Kidney (tissue), 14 donors: ENCODE results near the gene VPS37D. TPM values are rescaled to one million over a fixed set of nuclear protein-coding genes. Genes with fewer than 3 reads are reported as not detected.

Experiments used
- DNase-seq, 5 donors: peaks; one replicate each; pipeline ENCODE4 v3.0.0-alpha.2; 2013 to 2020
- FAIRE-seq: peaks from 2 replicates; lab custom pipeline; 2012; peaks lifted over from hg19 to GRCh38; lab: Jason Lieb, UNC
- H3K27ac ChIP-seq, 2 donors: one replicate each; pipeline ENCODE4 v1.7.0; 2013; ENCODE audit warnings: low read depth in 2 of 2, low read length in 2 of 2, inconsistent platforms in 1 of 2
- H3K27me3 ChIP-seq: one replicate; pipeline ENCODE4 v1.7.1; 2013; ENCODE audit warnings: low read length, inconsistent platforms; ENCODE audit not compliant: control insufficient read depth, insufficient read depth
- H3K36me3 ChIP-seq, 3 donors: one replicate each; pipeline versions ENCODE4 v1.7.0 to v1.7.1; 2013; ENCODE audit warnings: low read length in 3 of 3, control low read depth in 1 of 3, inconsistent platforms in 1 of 3; ENCODE audit not compliant: insufficient read depth in 3 of 3, control insufficient read depth in 2 of 3
- H3K4me1 ChIP-seq, 3 donors: one replicate each; pipeline versions ENCODE4 v1.7.0 to v1.7.1; 2013; ENCODE audit warnings: low read length in 3 of 3, inconsistent platforms in 1 of 3, low read depth in 1 of 3; ENCODE audit not compliant: control insufficient read depth in 2 of 3, insufficient read depth in 2 of 3
- H3K4me3 ChIP-seq, 3 donors: one replicate each; pipeline versions ENCODE4 v1.7.0 to v1.8.1; 2013; ENCODE audit warnings: low read length in 3 of 3, control low read depth in 1 of 3, inconsistent platforms in 1 of 3
- H3K9ac ChIP-seq, 3 donors: one replicate each; pipeline versions ENCODE4 v1.7.0 to v1.7.1; 2013; ENCODE audit warnings: low read length in 3 of 3, control low read depth in 1 of 3, inconsistent platforms in 1 of 3
- H3K9me3 ChIP-seq, 3 donors: one replicate each; pipeline versions ENCODE4 v1.7.0 to v1.7.1; 2013; ENCODE audit warnings: low read length in 3 of 3, control low read depth in 1 of 3, inconsistent platforms in 1 of 3; ENCODE audit not compliant: control insufficient read depth in 2 of 3, insufficient read depth in 1 of 3
- CTCF ChIP-seq: IDR thresholded peaks from 3 replicates; pipeline ENCODE4 v1.5.1; 2012; ENCODE audit warnings: mild to moderate bottlenecking, moderate library complexity, borderline replicate concordance; ENCODE audit not compliant: insufficient read depth; ENCODE audit errors: extremely low read depth
- intact Hi-C: fragments of 100-400 bp; cut with DNase I; formaldehyde crosslinking; loops from one replicate; pipeline ENCODE4 v1.11.1; 2022
- polyA plus RNA-seq: library from polyadenylated mRNA; stranded (reverse); fragments of 350-450 nt; fragmentation: Illumina TruSeq; extraction: RNeasy Lipid Tissue Mini Kit (QIAGEN cat#74804); gene quantifications from one replicate; pipeline ENCODE4 v1.2.3, GENCODE V29; 2014; ENCODE audit warnings: low read depth, low replicate concordance; ENCODE audit not compliant: insufficient read depth
- total RNA-seq: library from RNA; stranded (reverse); fragmentation: NEBNext Ultra II Directional; extraction: Animal tissue kit (Norgen Biotek cat#: 25700); gene quantifications from one replicate; pipeline ENCODE4 v1.2.1, GENCODE V29; 2021
- donor health status: control.
- donor health status: control.
- donor health status: control.
- donor health status: control.
- donor health status: control.
- donor health status: DM: yes; HTN: yes; CAD: no.
- donor health status: Normal renal cell carcinoma (clear cell type).

VPS37D gene
- total and polyA plus RNA-seq, 2 donors from 2014 or later: 13.2 to 19.3 TPM

DNA sequence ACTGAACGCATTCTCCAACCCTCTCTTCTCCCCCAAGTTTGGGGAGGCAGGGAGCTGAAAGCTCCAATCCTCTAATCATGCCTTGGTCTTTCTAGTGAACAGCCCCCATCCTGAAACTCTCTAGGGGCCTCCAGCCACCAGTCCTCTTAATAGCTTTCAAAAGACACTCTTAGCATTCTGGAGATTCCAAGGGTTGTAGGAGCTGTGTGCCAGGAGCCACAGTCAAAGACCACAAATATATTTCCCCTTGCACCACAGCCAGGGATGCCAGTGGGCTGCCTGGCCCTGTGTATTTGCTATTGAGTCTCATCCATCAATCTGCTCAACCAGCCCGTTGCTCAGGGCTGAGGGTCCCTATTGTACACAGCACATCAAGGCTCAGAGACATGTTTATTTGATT, 24.8 kb upstream of the VPS37D start:
- Histone ChIP-seq H3K4me1 (no peaks in the 10 kb centered on the region), H3K4me3 (no peak overlapping the region), H3K27me3 (no peaks in the 10 kb centered on the region), H3K9ac (no peak overlapping the region), H3K36me3 (no peaks in the 10 kb centered on the region), H3K27ac (no peak overlapping the region), H3K9me3 (peaks cover 0 to 5% (median 0%) of the 10 kb centered on the region in 3 donors)
- FAIRE-seq: no peak
- no peak for DNase-seq
- no peak for TF ChIP-seq CTCF
- intact Hi-C loops: no loop called here

GRCh38 chr7:73644688-73645286, 22.8 kb upstream of the VPS37D start:
- H3K36me3 ChIP-seq: no peaks in the 10 kb centered on the region
- no peak overlapping the region for H3K9ac ChIP-seq
- H3K27me3 ChIP-seq: peaks cover 2% of the 10 kb centered on the region
- H3K4me1 ChIP-seq: peaks cover 0 to 2% (median 0%) of the 10 kb centered on the region in 3 donors
- intact Hi-C loops: no loop called here
- TF ChIP-seq CTCF: no peak
- DNase-seq (no peak), FAIRE-seq (no peak)
- H3K27ac ChIP-seq: no peak overlapping the region
- H3K4me3 ChIP-seq: no peak overlapping the region
- peaks cover 0 to 5% (median 0%) of the 10 kb centered on the region in 3 donors for H3K9me3 ChIP-seq

DNA sequence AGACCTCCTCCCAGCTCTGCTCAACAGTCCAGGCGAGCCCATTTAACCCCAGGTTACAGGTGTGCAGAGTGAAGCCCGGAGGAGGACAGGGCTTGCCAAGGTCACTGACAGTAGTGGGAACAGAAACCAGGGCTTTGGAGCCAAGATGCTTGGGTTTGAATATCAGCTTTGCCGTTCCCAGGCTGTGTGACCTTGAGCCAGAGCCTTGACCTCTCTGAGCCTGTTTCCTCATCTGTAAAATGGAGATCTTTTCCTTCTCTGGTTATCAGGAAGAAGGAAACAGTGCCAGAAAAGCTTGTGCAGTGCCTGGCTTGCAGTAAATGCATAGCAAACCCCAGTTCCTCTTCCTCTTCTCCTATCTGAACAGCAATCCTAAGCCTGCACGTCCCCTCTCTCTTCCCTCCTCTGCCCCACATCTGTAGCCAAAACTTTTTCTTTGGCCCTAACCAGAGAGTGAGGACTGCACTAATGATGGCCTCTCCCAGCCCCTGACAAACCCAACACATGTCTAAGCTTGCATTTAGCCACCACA, 21.9 kb upstream of the VPS37D start:
- DNase-seq (no peak), FAIRE-seq (no peak)
- Histone ChIP-seq H3K9me3 (peaks cover 0 to 5% (median 0%) of the 10 kb centered on the region in 3 donors), H3K27ac (no peak overlapping the region), H3K36me3 (no peaks in the 10 kb centered on the region), H3K27me3 (peaks cover 2% of the 10 kb centered on the region), H3K4me3 (no peak overlapping the region), H3K4me1 (peaks cover 0 to 2% (median 0%) of the 10 kb centered on the region in 3 donors), H3K9ac (no peak overlapping the region)
- no peak for TF ChIP-seq CTCF
- intact Hi-C loops: no loop called here
